GM19023 (cell line): ENCODE results near the gene MORN1.
A peak's percentile ranks its signal among the peaks of the same experiment; 100 is the strongest.

ENCODE experiments used
- ATAC-seq: cut with Tn5 transposase; IDR thresholded peaks from one replicate; pipeline ENCODE4 v1.9.1; 2021; ENCODE audit warnings: mild to moderate bottlenecking, moderate library complexity; ENCODE audit not compliant: unreplicated experiment

The MORN1 gene

GRCh38 chr1:2422523-2422922, 31.2 kb upstream of the MORN1 start:
- no peak for ATAC-seq

DNA sequence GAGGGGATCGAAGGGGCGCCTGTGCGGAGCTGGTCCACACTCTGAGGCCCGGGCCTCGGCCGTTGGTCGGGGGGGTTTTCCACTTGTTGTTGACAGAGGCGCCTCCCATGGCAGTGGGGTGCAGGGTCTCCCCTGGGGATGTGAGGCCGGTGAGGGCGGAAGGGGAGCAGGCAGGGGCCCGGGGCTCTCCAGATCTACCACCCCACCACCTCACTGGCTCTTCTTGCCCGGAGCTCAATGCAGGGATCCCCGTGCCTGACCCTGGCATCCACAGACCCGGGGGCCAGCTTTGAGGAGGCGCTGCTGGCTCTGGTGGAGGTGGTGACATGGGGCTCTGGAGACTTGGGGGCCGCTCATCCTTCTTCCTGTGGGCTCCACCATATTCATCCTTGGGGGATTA, 28.1 kb upstream of the MORN1 start:
- no peak for ATAC-seq

DNA sequence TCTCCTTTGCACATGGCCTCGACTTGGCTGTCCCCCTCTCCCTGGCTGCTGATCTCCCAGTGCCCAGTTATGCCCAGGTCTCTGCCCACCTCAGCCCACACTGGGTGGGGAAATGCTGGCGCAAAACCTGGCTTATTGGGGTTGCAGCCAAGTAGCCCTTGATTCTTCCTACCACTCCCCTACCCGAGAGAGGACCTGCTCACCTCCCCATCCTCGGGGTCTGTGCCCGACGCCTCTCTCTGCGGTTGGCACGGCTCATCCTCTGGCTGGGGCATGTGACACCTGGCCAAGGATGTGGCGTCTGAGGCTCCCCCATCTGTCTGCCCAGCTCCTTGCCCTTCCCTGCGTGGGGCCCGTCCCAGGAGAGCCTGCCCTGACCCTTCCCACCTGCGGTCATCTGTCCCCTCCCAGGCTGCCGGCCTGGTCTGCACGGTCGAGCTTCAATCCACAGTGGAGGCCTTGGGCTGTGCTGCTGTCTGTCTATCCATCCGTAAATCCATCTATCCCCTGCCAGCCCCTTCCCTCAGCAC, 27.5 kb upstream of the MORN1 start:
- ATAC-seq = no peak

GRCh38 chr1:2417833-2418225, 26.5 kb upstream of the MORN1 start:
- no peak for ATAC-seq

DNA sequence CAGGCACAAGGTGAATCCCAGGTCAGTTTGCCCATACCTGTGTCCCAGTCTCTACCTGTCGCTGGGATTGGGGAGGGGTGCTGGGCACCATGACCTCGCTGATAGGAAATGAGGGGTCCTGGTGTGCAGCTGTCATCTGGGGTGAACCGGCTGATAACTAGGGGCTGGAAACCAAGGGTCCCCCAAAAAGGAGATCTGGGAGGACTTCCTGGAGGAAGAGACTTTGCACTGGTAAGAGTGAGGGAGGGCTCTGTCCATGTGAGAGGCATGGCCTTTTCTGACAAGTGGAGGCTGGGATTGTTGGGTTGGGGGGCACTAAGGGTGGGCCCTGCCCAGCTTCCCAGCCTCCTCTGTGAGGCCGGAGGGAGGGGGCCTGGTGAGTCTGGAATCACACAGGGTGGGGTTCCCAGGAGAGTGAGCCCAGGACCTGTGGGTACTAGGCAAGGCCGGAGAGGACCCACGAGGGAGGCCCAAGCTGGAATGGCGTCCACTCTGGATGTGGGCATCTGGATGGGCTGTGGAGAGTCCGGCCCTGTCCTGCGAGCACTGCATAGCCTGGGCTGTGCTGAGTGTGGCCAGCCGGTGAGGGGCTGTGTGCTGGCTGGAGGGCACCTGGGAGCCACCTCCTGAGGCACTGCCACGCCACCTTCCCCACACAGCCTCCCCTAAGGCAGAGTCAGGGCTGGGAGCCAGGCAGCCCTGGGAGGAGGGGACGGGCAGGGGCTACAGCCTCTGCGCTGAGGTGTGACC, 25.9 kb upstream of the MORN1 start:
- ATAC-seq = no peak

- ATAC-seq = no peak
Observed at GRCh38 chr1:2416403-2416802, 25.0 kb upstream of the MORN1 start.

GRCh38 chr1:2415801-2416208, 24.5 kb upstream of the MORN1 start:
- no peak for ATAC-seq

DNA sequence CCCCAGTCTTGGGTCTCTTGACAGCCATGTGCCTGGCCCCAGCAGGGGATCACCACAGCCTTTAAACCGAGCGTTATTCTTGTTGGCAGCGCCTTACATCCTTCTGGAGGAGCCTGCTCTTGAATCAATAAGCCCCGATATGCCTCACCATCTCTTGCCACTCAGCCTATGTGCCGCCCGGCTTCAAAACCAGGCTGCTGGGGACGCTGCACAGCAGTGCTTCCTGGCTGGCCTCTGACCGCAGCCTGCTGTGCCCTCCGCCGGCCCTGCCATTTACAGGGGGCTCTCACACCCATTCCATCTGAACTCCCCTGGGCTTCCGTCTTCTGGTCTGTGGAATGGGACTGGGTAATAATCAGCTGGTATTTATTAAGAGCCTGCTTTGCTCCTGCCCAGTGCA, 24.0 kb upstream of the MORN1 start:
- no peak for ATAC-seq

DNA sequence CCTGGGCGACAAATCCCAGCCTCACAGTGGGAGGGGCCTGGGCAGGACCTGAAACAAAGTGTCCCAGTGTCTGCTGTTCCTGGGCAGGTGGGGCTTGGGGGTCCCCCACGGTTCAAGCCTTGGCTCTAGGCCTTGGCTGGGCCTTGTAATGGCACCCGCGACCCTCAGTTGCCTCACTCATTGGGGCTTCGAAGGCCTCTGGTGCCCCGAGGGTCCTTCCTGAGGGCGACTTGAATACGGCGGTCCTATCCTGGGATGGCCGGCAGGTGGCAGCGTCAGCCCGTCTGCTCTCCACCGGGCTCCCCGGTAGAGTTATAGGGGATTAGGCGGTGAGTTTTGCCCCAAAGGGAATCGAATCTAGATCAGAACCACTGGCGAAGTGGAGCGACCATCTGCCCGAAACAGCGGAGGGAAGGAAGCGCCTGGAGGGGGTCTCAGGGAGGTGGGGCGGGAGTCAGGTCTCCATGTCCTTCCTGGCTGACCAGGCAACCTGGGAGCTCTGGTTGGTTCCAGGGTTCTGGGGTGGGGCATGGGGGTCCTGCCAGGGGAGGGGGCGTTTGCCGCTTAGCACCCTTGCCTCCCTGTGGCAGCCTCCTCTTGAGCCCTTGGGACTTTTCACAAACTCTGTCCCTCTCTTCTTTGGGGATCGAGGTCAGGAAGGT, 23.1 kb upstream of the MORN1 start:
- no peak for ATAC-seq

DNA sequence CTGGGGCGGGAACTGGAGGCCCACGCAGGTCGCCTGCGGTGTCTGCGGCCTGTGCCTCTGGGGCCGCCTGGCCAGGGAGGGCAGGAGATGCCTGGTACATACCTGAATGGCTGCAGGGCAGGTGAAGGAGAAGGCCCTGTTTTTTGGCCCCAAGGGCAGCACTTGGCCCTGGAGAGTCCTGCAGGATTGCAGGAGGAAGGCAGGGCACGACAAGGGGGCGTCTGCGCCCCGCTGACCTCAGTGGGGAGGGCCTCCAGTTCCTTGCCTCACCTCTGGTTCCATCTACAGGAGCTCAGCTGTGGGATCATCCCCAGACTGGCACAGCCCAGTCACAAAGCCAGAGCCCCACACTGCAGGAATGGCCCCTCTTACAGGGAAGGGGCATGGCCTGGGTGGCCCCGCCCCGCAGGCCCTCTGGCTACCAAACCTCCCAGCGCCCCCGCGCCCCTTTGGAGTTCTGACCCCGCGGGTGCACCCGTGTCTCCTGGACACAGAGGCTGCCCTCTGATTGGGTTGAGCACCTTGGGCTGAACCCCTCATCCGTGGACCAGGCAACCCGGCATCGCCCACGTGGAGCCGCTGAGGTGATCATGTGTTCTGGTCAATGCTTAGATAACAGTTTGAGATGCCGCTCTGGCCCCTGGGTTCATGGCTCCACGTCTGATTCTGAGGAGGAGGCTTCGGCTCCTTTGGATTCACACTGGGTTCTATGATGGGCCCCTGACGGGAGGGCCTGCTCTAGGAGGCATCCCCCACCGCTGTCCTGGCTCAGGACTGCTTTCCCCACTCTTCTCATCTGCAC, 22.3 kb upstream of the MORN1 start:
- ATAC-seq = no peak

GRCh38 chr1:2412773-2413494, 21.6 kb upstream of the MORN1 start:
- peak; percentile 17 for ATAC-seq

GRCh38 chr1:2412395-2412772, 21.0 kb upstream of the MORN1 start, which contains the start of gene PEX10:
PEX10 (minus strand) TSS chr1:2412564; CDS start chr1:2412502, 62 bp downstream.
- ATAC-seq = peak; percentile 85

GRCh38 chr1:2411801-2412394, 20.5 kb upstream of the MORN1 start:
- peak; percentile 24 for ATAC-seq

- ATAC-seq = no peak
Observed at GRCh38 chr1:2409745-2410144, 18.4 kb upstream of the MORN1 start.

GRCh38 chr1:2408859-2409276, 17.5 kb upstream of the MORN1 start:
- no peak for ATAC-seq

- no peak for ATAC-seq
Observed at GRCh38 chr1:2408456-2408855, 17.1 kb upstream of the MORN1 start.

GRCh38 chr1:2407991-2408275, 16.6 kb upstream of the MORN1 start:
- ATAC-seq = no peak

DNA sequence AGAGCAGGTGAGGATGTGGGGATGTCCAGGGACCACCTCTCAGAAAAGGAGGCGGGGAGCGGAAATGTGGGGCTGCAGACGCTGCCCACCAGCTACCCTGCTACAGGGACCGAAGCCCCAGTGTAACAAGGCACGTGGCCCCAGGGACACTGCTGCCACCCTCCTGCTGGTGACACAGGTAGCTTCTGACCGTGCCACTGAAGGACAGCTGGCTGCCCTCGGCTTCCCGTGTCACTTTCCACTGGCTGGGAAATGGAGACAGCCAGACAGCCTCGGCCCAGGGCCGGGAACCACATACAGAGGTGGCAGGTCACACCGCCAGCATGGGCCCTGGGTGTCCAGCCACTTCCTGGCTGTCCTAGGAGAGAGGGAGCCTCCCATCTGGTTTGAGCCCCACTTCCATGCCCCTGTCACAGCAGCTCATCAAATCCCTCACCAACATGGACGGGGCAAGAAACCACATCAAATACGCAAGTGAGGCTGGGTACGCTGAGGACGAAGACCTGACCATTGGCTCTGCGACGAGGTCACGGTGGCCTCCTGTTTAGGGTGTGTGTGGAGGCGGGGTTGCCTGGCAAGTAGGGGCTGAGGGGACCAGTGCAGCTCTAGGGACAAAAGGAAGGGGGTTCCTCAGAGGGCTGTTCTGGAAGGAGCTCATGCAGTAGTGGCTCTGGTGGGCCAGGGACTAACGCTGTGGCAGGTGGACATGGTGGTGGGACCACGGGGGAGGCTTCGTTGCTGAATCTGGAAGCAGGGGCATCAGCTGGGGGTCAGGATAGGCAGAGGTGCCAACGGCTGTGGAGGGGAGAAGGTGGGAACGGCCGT, 16.0 kb upstream of the MORN1 start:
- ATAC-seq = no peak

DNA sequence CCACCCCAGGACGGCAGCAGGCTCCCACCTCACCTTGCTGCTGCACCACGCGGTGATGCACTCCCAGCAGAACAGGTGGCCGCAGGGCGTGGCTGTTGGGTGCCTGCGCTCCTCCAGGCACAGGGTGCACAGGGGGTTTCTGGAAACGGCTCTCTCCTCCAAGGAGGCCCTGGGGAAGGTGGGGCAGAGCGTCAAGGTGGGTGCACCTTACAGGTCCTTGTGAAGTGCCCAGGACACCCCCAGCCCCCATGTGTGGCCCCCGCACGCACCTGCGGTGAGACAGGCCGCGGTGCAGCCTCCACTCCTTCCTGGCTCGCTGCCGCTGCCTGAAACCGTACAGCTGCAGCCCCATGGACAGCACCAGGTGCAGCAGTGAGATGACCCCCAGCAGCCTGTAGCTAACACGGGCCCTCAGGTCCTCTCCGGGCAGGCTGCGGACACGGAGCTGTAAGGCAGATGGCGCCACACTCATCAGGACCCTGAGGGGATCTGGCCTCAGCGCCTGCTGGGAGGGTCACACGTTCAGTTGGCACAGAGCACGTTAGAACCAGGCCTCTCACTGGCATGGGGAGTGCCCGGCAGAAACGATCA, 15.2 kb upstream of the MORN1 start:
- no peak for ATAC-seq
